Glomerular visceral epithelial cell (primary cell): ENCODE results near the gene ASB7.

ENCODE experiments used
- DNase-seq: peaks from one replicate; pipeline ENCODE4 v3.0.0-alpha.2; 2016; ENCODE audit errors: extremely low spot score

The ASB7 gene

GRCh38 chr15:100597862-100598261, 4.5 kb upstream of the ASB7 start:
- DNase-seq = no peak

GRCh38 chr15:100598655-100599054, 3.7 kb upstream of the ASB7 start:
- DNase-seq = no peak

- peak; percentile 14 for DNase-seq
These were observed 1.2 kb upstream of the ASB7 start for GRCh38 chr15:100601163-100601562.

- no peak for DNase-seq
These were observed 749 bp upstream of the ASB7 start for GRCh38 chr15:100601617-100602063.

GRCh38 chr15:100602823-100603393, 519 bp downstream of the ASB7 start:
- peak; percentile 22 for DNase-seq

- no peak for DNase-seq
These were observed 10.2 kb downstream of the ASB7 start for GRCh38 chr15:100612539-100612938.

GRCh38 chr15:100613208-100613607, 10.8 kb downstream of the ASB7 start:
- DNase-seq = no peak

GRCh38 chr15:100614336-100614735, 11.9 kb downstream of the ASB7 start:
- no peak for DNase-seq

- no peak for DNase-seq
These were observed 12.5 kb downstream of the ASB7 start for GRCh38 chr15:100614918-100615317.

- DNase-seq = no peak
These were observed 13.4 kb downstream of the ASB7 start for GRCh38 chr15:100615801-100616200.

- no peak for DNase-seq
These were observed 14.3 kb downstream of the ASB7 start for GRCh38 chr15:100616700-100617099.

- DNase-seq = no peak
These were observed 20.9 kb downstream of the ASB7 start for GRCh38 chr15:100623301-100623700.

- peak; percentile 75 for DNase-seq
These were observed 25.5 kb downstream of the ASB7 start for GRCh38 chr15:100627789-100628395.

GRCh38 chr15:100628746-100629145, 26.4 kb downstream of the ASB7 start:
- no peak for DNase-seq

GRCh38 chr15:100631831-100632230, 29.4 kb downstream of the ASB7 start:
- no peak for DNase-seq

- no peak for DNase-seq
These were observed 31.3 kb downstream of the ASB7 start for GRCh38 chr15:100633763-100634075.

- DNase-seq = no peak
These were observed 33.1 kb downstream of the ASB7 start for GRCh38 chr15:100635406-100636071.

- no peak for DNase-seq
These were observed 35.9 kb downstream of the ASB7 start for GRCh38 chr15:100638177-100638730.

- no peak for DNase-seq
These were observed 40.0 kb downstream of the ASB7 start for GRCh38 chr15:100642213-100642949.

GRCh38 chr15:100642950-100643338, 40.6 kb downstream of the ASB7 start:
- DNase-seq = no peak

GRCh38 chr15:100645671-100646070, 43.3 kb downstream of the ASB7 start:
- DNase-seq = no peak

GRCh38 chr15:100648951-100649350, 46.6 kb downstream of the ASB7 start:
- no peak for DNase-seq
